Stimulated activated naive CD8-positive, alpha-beta T cell treated with anti-CD3 and anti-CD28 coated beads, Interleukin-15, amount 100 ng/mL, for 72 hours (primary cell): ENCODE results near the gene PRKD2.
A peak's percentile ranks its signal among the peaks of the same experiment; 100 is the strongest.

Experiments
- ATAC-seq: fragments of 150-1000 bp; cut with Tn5 transposase; 2 replicates; pipeline ENCODE4 v1.10.0; 2021; ENCODE audit warnings: mild to moderate bottlenecking, moderate library complexity
- DNase-seq, 2 donors: peaks; one replicate each; pipeline ENCODE4 v3.0.0; 2021 to 2022
- H3K27ac Mint-ChIP-seq, 2 donors: one replicate each; pipeline ENCODE4 v1.8.0; 2022; ENCODE audit warnings: mild to moderate bottlenecking in 2 of 2, mixed read lengths in 2 of 2, moderate library complexity in 2 of 2
- H3K27me3 Mint-ChIP-seq: one replicate; pipeline ENCODE4 v1.8.0; 2022; ENCODE audit warnings: mixed read lengths
- H3K4me1 Mint-ChIP-seq: one replicate; pipeline ENCODE4 v1.8.0; 2022; ENCODE audit warnings: mild to moderate bottlenecking, mixed read lengths
- H3K4me3 Mint-ChIP-seq, 2 donors: one replicate each; pipeline ENCODE4 v1.8.0; 2022; ENCODE audit warnings: mild to moderate bottlenecking in 2 of 2, mixed read lengths in 2 of 2, moderate library complexity in 1 of 2
- H3K9me3 Mint-ChIP-seq, 2 donors: one replicate each; pipeline ENCODE4 v1.8.0; 2022; ENCODE audit warnings: mixed read lengths in 2 of 2

The PRKD2 gene

GRCh38 chr19:46722421-46723022 lies 5.6 kb upstream of the PRKD2 start:
- Mint-ChIP-seq H3K4me1 (peaks cover 79% of the 10 kb centered on the region), H3K9me3 (no peaks in the 10 kb centered on the region), H3K27ac (no peak overlapping the region), H3K4me3 (no peak overlapping the region), H3K27me3 (no peaks in the 10 kb centered on the region)
- DNase-seq (no peak), ATAC-seq (no peak)

GRCh38 chr19:46722004-46722380 lies 5.1 kb upstream of the PRKD2 start:
- H3K27me3 Mint-ChIP-seq = no peaks in the 10 kb centered on the region
- H3K9me3 Mint-ChIP-seq = no peaks in the 10 kb centered on the region
- no peak for ATAC-seq
- no peak overlapping the region for H3K27ac Mint-ChIP-seq
- DNase-seq = no peak
- H3K4me3 Mint-ChIP-seq = no peak overlapping the region
- H3K4me1 Mint-ChIP-seq = peaks cover 76% of the 10 kb centered on the region

- Mint-ChIP-seq H3K27ac (no peak overlapping the region), H3K4me1 (peaks cover 73% of the 10 kb centered on the region), H3K4me3 (no peak overlapping the region), H3K9me3 (no peaks in the 10 kb centered on the region), H3K27me3 (no peaks in the 10 kb centered on the region)
- no peak for ATAC-seq
- no peak for DNase-seq
Measured at GRCh38 chr19:46721269-46722003, 4.5 kb upstream of the PRKD2 start.

GRCh38 chr19:46720503-46721239 lies 3.8 kb upstream of the PRKD2 start:
- ATAC-seq (no peak), DNase-seq (no peak)
- no peak overlapping the region for H3K27ac Mint-ChIP-seq
- H3K9me3 Mint-ChIP-seq = no peaks in the 10 kb centered on the region
- H3K4me3 Mint-ChIP-seq = no peak overlapping the region
- no peaks in the 10 kb centered on the region for H3K27me3 Mint-ChIP-seq
- H3K4me1 Mint-ChIP-seq = peaks cover 75% of the 10 kb centered on the region

GRCh38 chr19:46719629-46720502 lies 3.0 kb upstream of the PRKD2 start:
- Mint-ChIP-seq H3K27ac (peak overlapping the region in 1 of 2 donors; percentile 51), H3K9me3 (no peaks in the 10 kb centered on the region), H3K27me3 (no peaks in the 10 kb centered on the region), H3K4me1 (peaks cover 82% of the 10 kb centered on the region), H3K4me3 (no peak overlapping the region)
- DNase-seq (no peak), ATAC-seq (no peak)

- DNase-seq (no peak), ATAC-seq (no peak)
- peaks cover 81% of the 10 kb centered on the region for H3K4me1 Mint-ChIP-seq
- no peak overlapping the region for H3K27ac Mint-ChIP-seq
- no peaks in the 10 kb centered on the region for H3K9me3 Mint-ChIP-seq
- H3K27me3 Mint-ChIP-seq = no peaks in the 10 kb centered on the region
- peak overlapping the region; percentile 95 to 98 for H3K4me3 Mint-ChIP-seq
Measured at GRCh38 chr19:46718934-46719622, 2.2 kb upstream of the PRKD2 start.

GRCh38 chr19:46718157-46718933 lies 1.4 kb upstream of the PRKD2 start:
- no peaks in the 10 kb centered on the region for H3K9me3 Mint-ChIP-seq
- peak overlapping the region; percentile 69 to 84 for H3K27ac Mint-ChIP-seq
- DNase-seq = peak; percentile 53 to 67
- peaks cover 83% of the 10 kb centered on the region for H3K4me1 Mint-ChIP-seq
- no peaks in the 10 kb centered on the region for H3K27me3 Mint-ChIP-seq
- peak; percentile 47 for ATAC-seq
- H3K4me3 Mint-ChIP-seq = peak overlapping the region; percentile 95 to 98

GRCh38 chr19:46717716-46718143 lies 816 bp upstream of the PRKD2 start:
- Mint-ChIP-seq H3K4me3 (peak overlapping the region; percentile 95 to 98), H3K4me1 (peaks cover 79% of the 10 kb centered on the region)

GRCh38 chr19:46716672-46717033 lies 261 bp downstream of the PRKD2 start:
- ATAC-seq (no peak), DNase-seq (no peak)
- Mint-ChIP-seq H3K4me1 (peaks cover 74% of the 10 kb centered on the region), H3K9me3 (no peaks in the 10 kb centered on the region), H3K27ac (peak overlapping the region; percentile 97 to 98), H3K4me3 (peak overlapping the region; percentile 95 to 98), H3K27me3 (no peaks in the 10 kb centered on the region)

More at GRCh38 chr19:46717716-46718143, 816 bp upstream of the PRKD2 start:
- H3K27me3 Mint-ChIP-seq = no peaks in the 10 kb centered on the region
- ATAC-seq (peak; percentile 56), DNase-seq (no peak)
- H3K27ac Mint-ChIP-seq = peak overlapping the region; percentile 69 to 84
- H3K9me3 Mint-ChIP-seq = no peaks in the 10 kb centered on the region

GRCh38 chr19:46715975-46716671 lies 791 bp downstream of the PRKD2 start:
- DNase-seq (no peak), ATAC-seq (no peak)
- Mint-ChIP-seq H3K27me3 (no peaks in the 10 kb centered on the region), H3K4me1 (peaks cover 69% of the 10 kb centered on the region), H3K4me3 (peak overlapping the region; percentile 95 to 98), H3K27ac (peak overlapping the region; percentile 97 to 98), H3K9me3 (no peaks in the 10 kb centered on the region)

GRCh38 chr19:46715620-46715974 lies 1.3 kb downstream of the PRKD2 start:
- ATAC-seq (no peak), DNase-seq (no peak)
- Mint-ChIP-seq H3K4me1 (peaks cover 63% of the 10 kb centered on the region), H3K27me3 (no peaks in the 10 kb centered on the region), H3K4me3 (peak overlapping the region; percentile 95 to 98), H3K9me3 (no peaks in the 10 kb centered on the region), H3K27ac (peak overlapping the region; percentile 97 to 98)

- no peaks in the 10 kb centered on the region for H3K9me3 Mint-ChIP-seq
- H3K4me1 Mint-ChIP-seq = peaks cover 53% of the 10 kb centered on the region
- DNase-seq (peak; percentile 59 to 75), ATAC-seq (peak; percentile 56)
- H3K27me3 Mint-ChIP-seq = no peaks in the 10 kb centered on the region
- peak overlapping the region; percentile 95 to 98 for H3K4me3 Mint-ChIP-seq
- peak overlapping the region; percentile 96 to 97 for H3K27ac Mint-ChIP-seq
Measured at GRCh38 chr19:46714444-46715106, 2.3 kb downstream of the PRKD2 start.

GRCh38 chr19:46713781-46714443 lies 3.0 kb downstream of the PRKD2 start:
- Mint-ChIP-seq H3K4me1 (peaks cover 46% of the 10 kb centered on the region), H3K27me3 (no peaks in the 10 kb centered on the region)
- peak; percentile 43 for ATAC-seq

More at GRCh38 chr19:46713781-46714443, 3.0 kb downstream of the PRKD2 start:
- Mint-ChIP-seq H3K9me3 (no peaks in the 10 kb centered on the region), H3K4me3 (peak overlapping the region; percentile 95 to 98), H3K27ac (peak overlapping the region; percentile 96)
- peak; percentile 42 to 77 for DNase-seq
